GM12865 (cell line): Measurements from ENCODE around the gene SENP1.

Experiments used
- DNase-seq: peaks from one replicate; pipeline ENCODE4 v3.0.0; 2010; ENCODE audit warnings: low read depth
- H3K4me3 ChIP-seq: 2 replicates; pipeline ENCODE4 v1.5.1; 2011; ENCODE audit warnings: mild to moderate bottlenecking, low read depth, low read length, control low read depth
- CTCF ChIP-seq: IDR thresholded peaks from 2 replicates; pipeline ENCODE4 v1.5.1; 2011; ENCODE audit warnings: low read length, control low read depth, low read depth, inconsistent platforms; ENCODE audit not compliant: insufficient read depth; ENCODE audit errors: missing control alignments

Gene SENP1

GRCh38 chr12:48123169-48123568 is 17.3 kb upstream of the SENP1 start:
- TF ChIP-seq CTCF = no peak
- DNase-seq = no peak
- H3K4me3 ChIP-seq = no peak overlapping the region

GRCh38 chr12:48122065-48122834 is 16.4 kb upstream of the SENP1 start:
- H3K4me3 ChIP-seq = no peak overlapping the region
- DNase-seq = no peak
- TF ChIP-seq CTCF = no peak

GRCh38 chr12:48121522-48121921 is 15.6 kb upstream of the SENP1 start:
- no peak for DNase-seq
- TF ChIP-seq CTCF = no peak
- H3K4me3 ChIP-seq = no peak overlapping the region

GRCh38 chr12:48119834-48120195 is 13.9 kb upstream of the SENP1 start:
- peak overlapping the region; percentile 60 for H3K4me3 ChIP-seq
- TF ChIP-seq CTCF = no peak
- DNase-seq = no peak

GRCh38 chr12:48119078-48119833 is 13.4 kb upstream of the SENP1 start, which contains the start of gene PFKM:
TSS of gene PFKM (plus strand) at chr12:48119364. CDS start at chr12:48122775, 3,411 bp downstream.
- H3K4me3 ChIP-seq = peak within 1 kb of the TSS; percentile 60
- DNase-seq = peak; percentile 93
- TF ChIP-seq CTCF = no peak

- H3K4me3 ChIP-seq = no peak overlapping the region; the same call in 1 of the 2 replicates
- no peak for DNase-seq
- TF ChIP-seq CTCF = no peak
Measured at GRCh38 chr12:48118284-48118871, 12.5 kb upstream of the SENP1 start.
